Diencephalon (tissue), 1 donor: ENCODE results near the gene SLAIN1. TPM values are rescaled to one million over a fixed set of nuclear protein-coding genes. Genes with fewer than 3 reads are reported as not detected.

ENCODE experiments used
- small RNA-seq: library from RNA; depleted of rRNA; stranded (forward); fragments of <200 nt; gene quantifications from one replicate; pipeline ENCODE3, GENCODE V24; 2014
- total RNA-seq: library from RNA; depleted of rRNA; stranded (reverse); fragments of >200 nt; gene quantifications from one replicate; pipeline ENCODE4 v1.2.3, GENCODE V29; 2014

SLAIN1 gene
- total RNA-seq: 280 TPM

GRCh38 chr13:77697217-77698103 lies at the start of gene SLAIN1:
Gene SLAIN1 (plus strand): TSS chr13:77697687. CDS start chr13:77697914, 227 bp downstream.

Small RNAs within 50 kb of the gene (small RNA-seq; reads per million reads assigned to genes)
- gene MIR3665 (not detected), gene SPTLC1P5 (not detected)

Other genes with a start within 250 kb of the SLAIN1 start
- gene SCEL, start 162.0 kb upstream of the SLAIN1 start, total RNA-seq: 0.23 TPM
- gene EDNRB, start 221.1 kb downstream of the SLAIN1 start, total RNA-seq: 169 TPM